T-helper 2 cell (primary cell): ENCODE measurements around the gene DBN1.
"Not testable (repeated sequence)": the region's sequence is repeated elsewhere in the genome, so short reads cannot be mapped to it uniquely, and the experiment has no call there.

Source experiments
- DNase-seq, 5 experiments: peaks; one replicate each; pipeline versions ENCODE4 v3.0.0 to v3.0.0-alpha.2; 2012 to 2022

The DBN1 gene

GRCh38 chr5:177429248-177430040, 44.0 kb downstream of the DBN1 start:
- DNase-seq = peak; percentile 43 to 97 (median 77)

GRCh38 chr5:177428574-177429217, 44.7 kb downstream of the DBN1 start:
- no peak for DNase-seq

- DNase-seq = peak in 1 of 5 experiments; percentile 69
Measured at GRCh38 chr5:177427919-177428573, 45.4 kb downstream of the DBN1 start.

- DNase-seq = peak in 1 of 5 experiments; percentile 43
Measured at GRCh38 chr5:177427211-177427822, 46.1 kb downstream of the DBN1 start.

- peak; percentile 42 to 88 (median 64) for DNase-seq
Measured at GRCh38 chr5:177426566-177427210, 46.7 kb downstream of the DBN1 start, which contains the start of gene GRK6. Gene GRK6 (plus strand): TSS chr5:177426676. CDS start chr5:177426846, 170 bp downstream.

- peak; percentile 96 to 100 (median 100) for DNase-seq
Measured at GRCh38 chr5:177425801-177426565, 47.5 kb downstream of the DBN1 start.

GRCh38 chr5:177425196-177425800, 48.1 kb downstream of the DBN1 start:
- DNase-seq = no peak

- no peak for DNase-seq
Measured at GRCh38 chr5:177423671-177424070, 49.8 kb downstream of the DBN1 start.

- DNase-seq = no peak
Measured at GRCh38 chr5:177421062-177421798, 52.2 kb downstream of the DBN1 start.

GRCh38 chr5:177420472-177420871, 53.0 kb downstream of the DBN1 start:
- not testable (repeated sequence) for DNase-seq

- no peak for DNase-seq
Measured at GRCh38 chr5:177419046-177419445, 54.4 kb downstream of the DBN1 start.

- DNase-seq = not testable (repeated sequence)
Measured at GRCh38 chr5:177417081-177417480, 56.4 kb downstream of the DBN1 start.

- no peak for DNase-seq
Measured at GRCh38 chr5:177414481-177414880, 59.0 kb downstream of the DBN1 start.

- peak in 1 of 5 experiments; percentile 74 for DNase-seq
Measured at GRCh38 chr5:177412603-177413233, 60.7 kb downstream of the DBN1 start.

GRCh38 chr5:177410575-177410974, 62.9 kb downstream of the DBN1 start:
- peak in 1 of 5 experiments; percentile 58 for DNase-seq

GRCh38 chr5:177409043-177409801, 64.2 kb downstream of the DBN1 start, which contains the start of gene F12:
Gene F12 (minus strand): TSS chr5:177409564. CDS start chr5:177409527, 37 bp downstream.
- no peak for DNase-seq
